ENCODE data around the gene TGM6. TPM values are rescaled to one million over a fixed set of nuclear protein-coding genes. Genes with fewer than 3 reads are reported as not detected.

The TGM6 gene
- total RNA-seq, 1 experiment from 2014 or later: not detected

DNA sequence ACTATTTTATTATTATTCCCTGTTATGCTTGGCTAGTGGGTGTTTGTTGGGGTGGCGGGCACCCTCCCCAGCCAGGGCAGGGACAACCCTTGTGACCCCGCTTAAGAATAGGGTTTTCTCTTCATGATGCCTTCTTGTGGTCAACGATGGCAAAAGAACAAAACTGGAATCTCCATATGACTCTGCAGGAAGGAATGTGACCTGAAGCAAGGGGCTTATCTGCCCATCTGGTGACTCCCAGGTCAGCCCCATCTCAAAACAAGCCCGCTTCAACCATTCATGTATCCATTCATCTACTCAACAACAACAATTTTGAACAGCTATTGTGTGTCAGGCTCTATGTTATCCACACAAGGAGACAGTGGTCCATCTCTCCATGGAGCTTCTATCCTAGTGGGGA, 30.9 kb upstream of the TGM6 start:
- no peaks in the 10 kb centered on the region for H3K27me3 Mint-ChIP-seq (ENCODE audit: low read depth)
- no CpG with 5 or more reads among the region's 4 CpGs for WGBS (ENCODE audit: extremely low coverage, insufficient read length, low lambda C conversion rate)
- H3K18ac ChIP-seq (ENCODE audit: insufficient read length, low read depth, low read length): no peak overlapping the region
- H3K23ac ChIP-seq (ENCODE audit: insufficient read length, low read depth, low read length): no peak overlapping the region
- H4K91ac ChIP-seq (ENCODE audit: insufficient read length, low read depth, low read length): no peak overlapping the region
- H3K4ac ChIP-seq (ENCODE audit: low read depth, low read length): no peak overlapping the region
- no peaks in the 10 kb centered on the region for H3K79me2 ChIP-seq (ENCODE audit: insufficient read depth, low read length)
- no peak for DNase-seq
- no peaks in the 10 kb centered on the region for H3K27me3 ChIP-seq (ENCODE audit: insufficient read depth, low read length)
- H3K14ac ChIP-seq (ENCODE audit: insufficient read depth, low read length): no peak overlapping the region
- H2BK12ac ChIP-seq (ENCODE audit: insufficient read length, low read depth, low read length): no peak overlapping the region
- peaks cover 5 to 6% of the 10 kb centered on the region in 2 experiments; a peak in 3 of 4 replicates for H3K4me1 Mint-ChIP-seq
- H2AK5ac ChIP-seq (ENCODE audit: insufficient read length, low read length): no peak overlapping the region
- H4K5ac ChIP-seq (ENCODE audit: insufficient read length, low read depth, low read length): no peak overlapping the region
- TF ChIP-seq CTCF (conservative IDR thresholded peaks at IDR 0.05): no peak
- H2BK20ac ChIP-seq (ENCODE audit: low read depth, low read length, poor library complexity, severe bottlenecking): no peak overlapping the region
- no peaks in the 10 kb centered on the region; the same call in 1 of the 2 replicates for H3K4me1 ChIP-seq (ENCODE audit: insufficient read depth, low read length)
- no peak overlapping the region for H3T11ph ChIP-seq (ENCODE audit: low read length)
- H3K56ac ChIP-seq (ENCODE audit: insufficient read length, low read depth, low read length): no peak overlapping the region
- no peaks in the 10 kb centered on the region for H3K79me1 ChIP-seq (ENCODE audit: insufficient read depth, low read depth, low read length, poor library complexity, severe bottlenecking)
- no peak overlapping the region for H2AFZ ChIP-seq (ENCODE audit: low read length)
- no peaks in the 10 kb centered on the region for H4K20me1 ChIP-seq (ENCODE audit: control insufficient read depth, insufficient read depth, insufficient read length)
- no peaks in the 10 kb centered on the region; a peak in 1 of 7 replicates for H3K36me3 Mint-ChIP-seq (ENCODE audit: insufficient read depth in 1 of 3, low read depth in 3 of 3)
- no peak overlapping the region for H3K4me3 Mint-ChIP-seq
- no peak overlapping the region for H2BK120ac ChIP-seq (ENCODE audit: low read depth, low read length, poor library complexity, severe bottlenecking)
- H3K4me2 ChIP-seq (ENCODE audit: insufficient read depth, insufficient read length, low read length): no peak overlapping the region
- H3K9me3 ChIP-seq (ENCODE audit: control insufficient read depth, low read depth, low read length): no peaks in the 10 kb centered on the region
- H2BK15ac ChIP-seq (ENCODE audit: low read depth, low read length): no peak overlapping the region
- H4K8ac ChIP-seq (replicated peaks; ENCODE audit: insufficient read length, low read depth, low read length): no peak overlapping the region
- no peak overlapping the region for H2BK5ac ChIP-seq (ENCODE audit: insufficient read length, low read length)
- H3K23me2 ChIP-seq (ENCODE audit: insufficient read length, low read depth, low read length, poor library complexity, severe bottlenecking): no peaks in the 10 kb centered on the region
- H3K9me3 Mint-ChIP-seq: peaks cover 4 to 6% of the 10 kb centered on the region in 2 experiments; a peak in 2 of 5 replicates
- no peak overlapping the region for H3K27ac ChIP-seq (ENCODE audit: insufficient read length, low read depth, low read length)
- H3K27ac Mint-ChIP-seq: no peak overlapping the region
- no peak overlapping the region for H3K9ac ChIP-seq (ENCODE audit: extremely low read depth, insufficient read length, low read length)

Data from H9 (cell line).